Psoas muscle (tissue), 8 donors: ENCODE results near the gene SCAF11. TPM values are rescaled to one million over a fixed set of nuclear protein-coding genes. Genes with fewer than 3 reads are reported as not detected.
A peak's percentile ranks its signal among the peaks of the same experiment; 100 is the strongest.

Experiments used
- ATAC-seq, 4 donors: fragments of 200-7000 bp; cut with Tn5 transposase; one replicate each; pipeline ENCODE4 v1.9.1; 2020; ENCODE audit warnings: moderate library complexity in 3 of 4, mild to moderate bottlenecking in 2 of 4
- DNase-seq, 2 donors: peaks; one replicate each; pipeline ENCODE4 v3.0.0-alpha.2; 2020
- H3K27ac ChIP-seq: fragments of 200-600 bp; one replicate; pipeline ENCODE4 v1.8.0; 2022
- H3K27me3 ChIP-seq, 3 donors: fragments of 200-600 bp in 1 of 3; one replicate each; pipeline versions ENCODE4 v1.6.1 to v1.8.0; 2013 to 2022; ENCODE audit warnings: low read length in 2 of 3, mild to moderate bottlenecking in 2 of 3, moderate library complexity in 1 of 3; ENCODE audit not compliant: insufficient read depth in 3 of 3
- H3K36me3 ChIP-seq, 2 donors: fragments of 200-600 bp in 1 of 2; one replicate each; pipeline versions ENCODE4 v1.6.1 to v1.8.0; 2013 to 2022; ENCODE audit warnings: low read depth in 1 of 2, mild to moderate bottlenecking in 1 of 2, moderate library complexity in 1 of 2; ENCODE audit not compliant: insufficient read depth in 1 of 2
- H3K4me1 ChIP-seq: fragments of 200-600 bp; one replicate; pipeline ENCODE4 v1.8.0; 2022
- H3K4me3 ChIP-seq: fragments of 200-600 bp; one replicate; pipeline ENCODE4 v1.8.0; 2022; ENCODE audit warnings: mild to moderate bottlenecking
- H3K9me3 ChIP-seq: fragments of 200-600 bp; one replicate; pipeline ENCODE4 v1.8.0; 2022
- CTCF ChIP-seq: fragments of 200-600 bp; IDR thresholded peaks from one replicate; pipeline ENCODE4 v1.8.0; 2022; ENCODE audit warnings: antibody characterized with exemption
- WGBS, 3 donors: extraction: QIAGEN DNeasy Blood & Tissue Kit; methylation state at CpG; one replicate each; pipeline versions ENCODE4 v1.1.6 to v1.1.7; 2013; 5-methylcytosine and 5-hydroxymethylcytosine counted together
- intact Hi-C, 2 donors: fragments of 100-400 bp; cut with DNase I; formaldehyde crosslinking; loops; one replicate each; pipeline versions ENCODE4 v1.11.0 to v1.14.2; 2022
- polyA plus RNA-seq, 3 donors: library from polyadenylated mRNA; stranded (reverse); fragments of 200-250 nt; gene quantifications; one replicate each; pipeline ENCODE4 v1.2.3, GENCODE V29; 2013
- total RNA-seq, 4 donors: library from RNA; stranded (reverse); fragmentation: NEBNext Ultra II Directional in 2 of 4; extraction: Animal tissue kit (Norgen Biotek cat#: 25700) in 2 of 4; gene quantifications; one replicate each; pipeline versions ENCODE4 v1.2.1 to v1.2.4, GENCODE V29; 2021 to 2023
- donor health status: healthy with polysubstance abuse.
- donor health status: DM: no; HTN: no; CAD: no; lungs with moderate emphysema.
- donor health status: Bipolar disorder and iron deficiency.
- donor health status: healthy.
- donor health status: DM: yes; HTN: yes; CAD: no.
- donor health status: DM: no; HTN: no; CAD: no.
- donor health status: DM: no; HTN: no; CAD: no.
- donor health status: DM: yes; HTN: yes; CAD: no.

SCAF11 gene
- total and polyA plus RNA-seq, 7 donors: 28.5 to 90.0 (median 63.5) TPM

- DNase-seq: no peak
- intact Hi-C loops: no loop called here
- WGBS, 3 donors: 72 to 86% (median 85%) methylated on average over 3 of the region's 3 CpGs
- Histone ChIP-seq H3K4me1 (peaks cover 7% of the 10 kb centered on the region), H3K9me3 (no peaks in the 10 kb centered on the region), H3K27ac (no peak overlapping the region), H3K4me3 (no peak overlapping the region), H3K36me3 (peaks cover 11 to 86% of the 10 kb centered on the region in 2 donors), H3K27me3 (no peaks in the 10 kb centered on the region)
- no peak for TF ChIP-seq CTCF
- ATAC-seq: no peak
Observed at GRCh38 chr12:45930369-45930768, 60.0 kb downstream of the SCAF11 start.

- intact Hi-C loops: no loop called here
- ATAC-seq: no peak
- no peak for DNase-seq
- Histone ChIP-seq H3K36me3 (peaks cover 11 to 98% of the 10 kb centered on the region in 2 donors), H3K27ac (no peak overlapping the region), H3K4me3 (no peak overlapping the region), H3K4me1 (no peaks in the 10 kb centered on the region), H3K9me3 (no peaks in the 10 kb centered on the region), H3K27me3 (no peaks in the 10 kb centered on the region)
- WGBS, 3 donors: 88 to 94% (median 93%) methylated on average over 2 of the region's 2 CpGs
- no peak for TF ChIP-seq CTCF
Observed at GRCh38 chr12:45928309-45928708, 62.1 kb downstream of the SCAF11 start.

GRCh38 chr12:45918818-45919217 lies 71.6 kb downstream of the SCAF11 start:
- Histone ChIP-seq H3K4me1 (no peaks in the 10 kb centered on the region), H3K4me3 (no peak overlapping the region), H3K36me3 (peaks cover 0 to 62% of the 10 kb centered on the region in 2 donors), H3K9me3 (no peaks in the 10 kb centered on the region), H3K27me3 (no peaks in the 10 kb centered on the region), H3K27ac (no peak overlapping the region)
- WGBS, 3 donors: 77 to 89% (median 82%) methylated on average over 3 of the region's 3 CpGs
- ATAC-seq: no peak
- DNase-seq: no peak
- no peak for TF ChIP-seq CTCF
- intact Hi-C loops: no loop called here

GRCh38 chr12:45915405-45915804 lies 75.0 kb downstream of the SCAF11 start:
- Histone ChIP-seq H3K27ac (no peak overlapping the region), H3K9me3 (no peaks in the 10 kb centered on the region), H3K36me3 (peaks cover 0 to 28% of the 10 kb centered on the region in 2 donors), H3K4me1 (no peaks in the 10 kb centered on the region), H3K4me3 (no peak overlapping the region), H3K27me3 (no peaks in the 10 kb centered on the region)
- ATAC-seq (peak in 3 of 4 donors; percentile 24 to 32 (median 32)), DNase-seq (no peak)
- WGBS, 3 donors: 68 to 88% (median 81%) methylated on average over 2 of the region's 2 CpGs
- no peak for TF ChIP-seq CTCF
- intact Hi-C loops: no loop called here

GRCh38 chr12:45914090-45914489 lies 76.3 kb downstream of the SCAF11 start:
- 15 to 40% (median 30%) methylated on average over 1 of the region's 1 CpG for WGBS, 3 donors
- Histone ChIP-seq H3K27me3 (no peaks in the 10 kb centered on the region), H3K36me3 (peaks cover 0 to 20% of the 10 kb centered on the region in 2 donors), H3K27ac (no peak overlapping the region), H3K9me3 (no peaks in the 10 kb centered on the region), H3K4me3 (no peak overlapping the region), H3K4me1 (no peaks in the 10 kb centered on the region)
- DNase-seq (no peak), ATAC-seq (peak; percentile 39 to 75 (median 64))
- TF ChIP-seq CTCF: no peak
- intact Hi-C loops: no loop called here
